Osteoblast (primary cell): ENCODE data around the gene C10orf71. TPM values are rescaled to one million over a fixed set of nuclear protein-coding genes. Genes with fewer than 3 reads are reported as not detected.
A peak's percentile ranks its signal among the peaks of the same experiment; 100 is the strongest.

ENCODE experiments used
- DNase-seq: peaks from one replicate; pipeline ENCODE4 v3.0.0; 2011; ENCODE audit warnings: low spot score, mixed read lengths; ENCODE audit not compliant: insufficient read length; ENCODE audit errors: missing footprints
- H2AFZ ChIP-seq: 2 replicates; pipeline ENCODE4 v1.6.0; 2011; ENCODE audit warnings: mild to moderate bottlenecking, low read length
- H3K27ac ChIP-seq: 2 replicates; pipeline ENCODE4 v1.5.1; 2011; ENCODE audit warnings: mild to moderate bottlenecking, low read depth, low read length, moderate library complexity
- H3K27me3 ChIP-seq: 2 replicates; pipeline ENCODE4 v1.6.0; 2012; ENCODE audit warnings: mild to moderate bottlenecking, control low read depth, inconsistent platforms, low read length, moderate library complexity; ENCODE audit not compliant: insufficient read depth
- H3K36me3 ChIP-seq: 2 replicates; pipeline ENCODE4 v1.5.1; 2011; ENCODE audit warnings: mild to moderate bottlenecking, low read length, control low read depth, moderate library complexity; ENCODE audit not compliant: insufficient read depth
- H3K4me1 ChIP-seq: 2 replicates; pipeline ENCODE4 v1.5.1; 2011; ENCODE audit warnings: mild to moderate bottlenecking, low read length, control low read depth, moderate library complexity; ENCODE audit not compliant: insufficient read depth
- H3K4me2 ChIP-seq: 2 replicates; pipeline ENCODE4 v1.6.0; 2011; ENCODE audit warnings: mild to moderate bottlenecking, low read length; ENCODE audit not compliant: insufficient read depth
- H3K4me3 ChIP-seq: fragments of 200-600 bp; sonication (generic); 3 replicates; pipeline ENCODE4 v1.5.1; 2012; ENCODE audit warnings: mild to moderate bottlenecking, low read length, inconsistent platforms; ENCODE audit not compliant: insufficient read depth
- H3K79me2 ChIP-seq: 2 replicates; pipeline ENCODE4 v1.6.0; 2012; ENCODE audit warnings: mild to moderate bottlenecking, low read length, control low read depth, inconsistent platforms; ENCODE audit not compliant: insufficient read depth
- H3K9me3 ChIP-seq: 2 replicates; pipeline ENCODE4 v1.5.1; 2011; ENCODE audit warnings: low read depth, low read length, control low read depth
- H4K20me1 ChIP-seq: 2 replicates; pipeline ENCODE4 v1.6.0; 2012; ENCODE audit warnings: mild to moderate bottlenecking, low read length, control low read depth; ENCODE audit not compliant: insufficient read depth
- CTCF ChIP-seq: IDR thresholded peaks from 2 replicates; pipeline ENCODE4 v1.5.1; 2011; ENCODE audit warnings: mild to moderate bottlenecking, low read depth, low read length, moderate library complexity; ENCODE audit errors: extremely low read depth
- total RNA-seq: library from RNA; depleted of rRNA; stranded (reverse); fragments of >200 nt; gene quantifications from 2 replicates; pipeline ENCODE4 v1.2.3, GENCODE V29; 2012

The C10orf71 gene
- total RNA-seq, 1 donor, result not detected

- H3K36me3 ChIP-seq, result no peaks in the 10 kb centered on the region
Observed at GRCh38 chr10:49360271-49361177, 61.6 kb downstream of the C10orf71 start.

GRCh38 chr10:49361178-49361554, 62.2 kb downstream of the C10orf71 start:
- Histone ChIP-seq H3K9me3 (no peaks in the 10 kb centered on the region), H3K4me1 (no peaks in the 10 kb centered on the region), H2AFZ (no peak overlapping the region), H3K27ac (no peak overlapping the region), H3K79me2 (no peaks in the 10 kb centered on the region), H3K36me3 (no peaks in the 10 kb centered on the region), H3K4me3 (no peak overlapping the region), H4K20me1 (no peaks in the 10 kb centered on the region), H3K27me3 (peaks cover 3% of the 10 kb centered on the region), H3K4me2 (no peak overlapping the region)
- no peak for DNase-seq
- TF ChIP-seq CTCF, result no peak

More at GRCh38 chr10:49360271-49361177, 61.6 kb downstream of the C10orf71 start:
- no peak for DNase-seq
- Histone ChIP-seq H3K27ac (no peak overlapping the region), H3K4me1 (no peaks in the 10 kb centered on the region), H3K9me3 (no peaks in the 10 kb centered on the region), H3K27me3 (peaks cover 3% of the 10 kb centered on the region), H4K20me1 (no peaks in the 10 kb centered on the region), H3K4me3 (no peak overlapping the region), H3K4me2 (no peak overlapping the region), H3K79me2 (no peaks in the 10 kb centered on the region), H2AFZ (no peak overlapping the region)
- TF ChIP-seq CTCF, result no peak

GRCh38 chr10:49361735-49362568, 63.0 kb downstream of the C10orf71 start:
- Histone ChIP-seq H4K20me1 (no peaks in the 10 kb centered on the region), H3K4me3 (no peak overlapping the region), H3K27me3 (peaks cover 3% of the 10 kb centered on the region), H3K36me3 (no peaks in the 10 kb centered on the region), H3K4me1 (no peaks in the 10 kb centered on the region), H3K79me2 (no peaks in the 10 kb centered on the region), H2AFZ (no peak overlapping the region), H3K9me3 (no peaks in the 10 kb centered on the region), H3K4me2 (no peak overlapping the region), H3K27ac (no peak overlapping the region)
- TF ChIP-seq CTCF, result no peak
- peak; percentile 35 for DNase-seq
